HepG2 (cell line): ENCODE measurements around the gene TAMALIN. TPM values are rescaled to one million over a fixed set of nuclear protein-coding genes. Genes with fewer than 3 reads are reported as not detected.
A peak's percentile ranks its signal among the peaks of the same experiment; 100 is the strongest.

Source experiments
- ATAC-seq: fragments of 200-7000 bp; cut with Tn5 transposase; 3 replicates; pipeline ENCODE4 v1.9.1; 2020; ENCODE audit warnings: mild to moderate bottlenecking, moderate library complexity
- BruUV-seq: library from RNA; stranded (reverse); fragments of 400-500 nt; replicated peaks from 2 replicates; lab custom pipeline; 2021; lab: Mats Ljungman, UMichigan
- CTCF ChIA-PET: fragments of 300-600 bp; formaldehyde crosslinking; extraction: SDS; loops from one replicate; lab custom pipeline; 2021; ENCODE audit warnings: low total read pairs, inconsistent platforms, low intra/inter-chr PET ratio; lab: Yijun Ruan, JAX
- POLR2A ChIA-PET: fragments of 350-600 bp; sonication (Branson Sonifier 250); formaldehyde crosslinking; loops from one replicate; lab custom pipeline; 2020; ENCODE audit warnings: antibody characterized with exemption, inconsistent platforms; lab: Yijun Ruan, JAX
- DNase-seq: peaks from one replicate; pipeline ENCODE4 v3.0.0-alpha.2; 2015; ENCODE audit warnings: low spot score
- FAIRE-seq: peaks from 3 replicates; lab custom pipeline; 2011; peaks lifted over from hg19 to GRCh38; lab: Jason Lieb, UNC
- H2AFZ ChIP-seq: one replicate; pipeline ENCODE4 v1.6.1; 2011; ENCODE audit warnings: low read length, inconsistent platforms
- H3K27ac ChIP-seq: fragments of 300-600 bp; 3 replicates; pipeline ENCODE4 v1.8.0; 2011; ENCODE audit warnings: mixed run types, mild to moderate bottlenecking, mixed read lengths, low read length, inconsistent platforms; ENCODE audit not compliant: insufficient read depth; ENCODE audit errors: extremely low read length
- H3K27me3 ChIP-seq, 2 experiments: fragments of 200-600 bp in 1 of 2; 2 replicates in 1 of 2; 3 replicates in 1 of 2; pipeline versions ENCODE4 v1.6.0 to v1.8.0; 2011; ENCODE audit warnings: low read length in 2 of 2, mild to moderate bottlenecking in 2 of 2, moderate library complexity in 2 of 2, inconsistent platforms in 1 of 2; ENCODE audit not compliant: insufficient read depth in 2 of 2, control insufficient read depth in 1 of 2
- H3K36me3 ChIP-seq, 2 experiments: fragments of 200-600 bp in 1 of 2; replicated peaks in 1 of 2; 2 replicates in 1 of 2; 3 replicates in 1 of 2; pipeline versions ENCODE4 v1.5.1 to v1.8.0; 2011; ENCODE audit warnings: low read length in 2 of 2, inconsistent platforms in 1 of 2; ENCODE audit not compliant: insufficient read depth in 2 of 2, control insufficient read depth in 1 of 2
- H3K4me1 ChIP-seq: 2 replicates; pipeline ENCODE4 v1.5.1; 2012; ENCODE audit warnings: low read length, inconsistent platforms; ENCODE audit not compliant: insufficient read depth
- H3K4me2 ChIP-seq: 2 replicates; pipeline ENCODE4 v1.6.0; 2011; ENCODE audit warnings: low read depth, low read length, inconsistent platforms
- H3K4me3 ChIP-seq, 3 experiments: fragments of 200-600 bp in 1 of 3; sonication (generic), shearing (Covaris generic) in 1 of 3; replicated peaks in 1 of 3; 2 replicates each; pipeline ENCODE4 v1.5.1; 2011 to 2016; ENCODE audit warnings: low read length in 3 of 3, inconsistent platforms in 2 of 3, low read depth in 2 of 3, mild to moderate bottlenecking in 2 of 3, control low read depth in 1 of 3, mixed read lengths in 1 of 3; ENCODE audit not compliant: insufficient read depth in 1 of 3
- H3K79me2 ChIP-seq: one replicate; pipeline ENCODE4 v1.6.1; 2011; ENCODE audit warnings: low read length, inconsistent platforms; ENCODE audit not compliant: insufficient read depth
- H3K9ac ChIP-seq: 2 replicates; pipeline ENCODE4 v1.6.0; 2011; ENCODE audit warnings: mild to moderate bottlenecking, low read depth, low read length, inconsistent platforms; ENCODE audit not compliant: insufficient read depth
- H3K9me3 ChIP-seq: 2 replicates; pipeline ENCODE4 v1.5.1; 2012; ENCODE audit warnings: mild to moderate bottlenecking, low read length
- H4K20me1 ChIP-seq: 2 replicates; pipeline ENCODE4 v1.6.0; 2011; ENCODE audit warnings: inconsistent platforms, mild to moderate bottlenecking, low read length, moderate library complexity; ENCODE audit not compliant: insufficient read depth
- ATF5 ChIP-seq: sonication (generic); formaldehyde crosslinking; IDR thresholded peaks from 2 replicates; pipeline ENCODE4 v1.4.0; 2020; ENCODE audit warnings: mild to moderate bottlenecking, low read depth, missing genetic modification reagents
- ATRX ChIP-seq: sonication (generic); formaldehyde crosslinking; IDR thresholded peaks from 2 replicates; pipeline ENCODE4 v1.4.0; 2020; ENCODE audit warnings: missing genetic modification reagents, borderline replicate concordance
- DMAP1 ChIP-seq: IDR thresholded peaks from 2 replicates; pipeline ENCODE4 v1.6.1; 2016
- FOSL2 ChIP-seq: sonication (generic); formaldehyde crosslinking; IDR thresholded peaks from 2 replicates; pipeline ENCODE4 v1.4.0; 2020; ENCODE audit warnings: missing genetic modification reagents
- HIVEP1 ChIP-seq: sonication (generic); formaldehyde crosslinking; IDR thresholded peaks from 2 replicates; pipeline ENCODE4 v1.4.0; 2020; ENCODE audit warnings: mild to moderate bottlenecking, missing genetic modification reagents
- HNF4A ChIP-seq: sonication (generic); formaldehyde crosslinking; IDR thresholded peaks from 2 replicates; pipeline ENCODE4 v1.4.0; 2020; ENCODE audit warnings: missing genetic modification reagents
- HNF4G ChIP-seq, 2 experiments: sonication (generic) in 1 of 2; formaldehyde crosslinking in 1 of 2; IDR thresholded peaks; 2 replicates each; pipeline versions ENCODE4 v1.4.0 to v1.6.1; 2011 to 2020; ENCODE audit warnings: borderline replicate concordance in 2 of 2, low read depth in 2 of 2, mild to moderate bottlenecking in 2 of 2, low read length in 1 of 2, missing genetic modification reagents in 1 of 2, moderate library complexity in 1 of 2
- MTERF4 ChIP-seq: sonication (generic); formaldehyde crosslinking; IDR thresholded peaks from 2 replicates; pipeline ENCODE4 v1.8.0; 2023; ENCODE audit warnings: mild to moderate bottlenecking, missing genetic modification reagents
- NCOR1 ChIP-seq: fragments of 200-600 bp; sonication (generic); IDR thresholded peaks from 2 replicates; pipeline ENCODE4 v1.7.0; 2017; ENCODE audit warnings: antibody characterized with exemption, low read length, borderline replicate concordance
- STAT5B ChIP-seq: sonication (generic); formaldehyde crosslinking; IDR thresholded peaks from 2 replicates; pipeline ENCODE4 v1.4.0; 2020; ENCODE audit warnings: missing genetic modification reagents
- ZFP1 ChIP-seq: IDR thresholded peaks from 2 replicates; pipeline ENCODE4 v1.6.1; 2016
- ZNF296 ChIP-seq: sonication (generic); formaldehyde crosslinking; conservative IDR thresholded peaks from 2 replicates; pipeline ENCODE4 v1.5.0; 2020; ENCODE audit warnings: mild to moderate bottlenecking, missing genetic modification reagents
- ZNF430 ChIP-seq: sonication (generic); formaldehyde crosslinking; IDR thresholded peaks from 2 replicates; pipeline ENCODE4 v1.9.0; 2021; ENCODE audit warnings: mild to moderate bottlenecking, missing genetic modification reagents
- WGBS: methylation state at CpG from one replicate; pipeline ENCODE4 v1.1.6; 2017; ENCODE audit warnings: low lambda C conversion rate; 5-methylcytosine and 5-hydroxymethylcytosine counted together
- in situ Hi-C: cut with HindIII; loops from 2 replicates; pipeline ENCODE4 v1.10.0; 2017; ENCODE audit warnings: low pct_unique_long_range_greater_than_20kb; ENCODE audit not compliant: extremely low pct_ligation_motif_present
- intact Hi-C: fragments of 100-400 bp; cut with micrococcal nuclease; formaldehyde crosslinking; loops from one replicate; pipeline ENCODE4 v1.10.0; 2022; ENCODE audit not compliant: unreplicated experiment
- polyA plus RNA-seq, 8 experiments: library from polyadenylated mRNA; depleted of rRNA in 3 of 8; stranded (reverse) in 7 of 8; unstranded in 1 of 8; fragments of >200 nt; fragmentation: Illumina TruSeq in 4 of 8; extraction: Trizol in 4 of 8; gene quantifications; 2 replicates each; pipeline versions ENCODE4 v1.2.1 to v1.2.3, GENCODE V29; 2011 to 2016; ENCODE audit warnings: low read depth in 4 of 8, missing spikeins in 1 of 8, mixed read lengths in 1 of 8; ENCODE audit not compliant: insufficient read depth in 1 of 8
- total RNA-seq, 5 experiments: library from RNA; depleted of rRNA; stranded (reverse); fragments of >200 nt; fragmentation: Illumina TruSeq; extraction: Trizol; gene quantifications; 2 replicates each; pipeline ENCODE4 v1.2.3, GENCODE V29; 2016; ENCODE audit warnings: low read depth in 1 of 5
- TF ChIP-seq, protein P1 (sequence below): sonication (generic); formaldehyde crosslinking; IDR thresholded peaks from 2 replicates; pipeline ENCODE4 v1.8.1; 2022; ENCODE audit warnings: low read depth, mild to moderate bottlenecking, missing genetic modification reagents
- TF ChIP-seq, protein P2 (sequence below), 2 experiments: sonication (generic) in 1 of 2; formaldehyde crosslinking in 1 of 2; IDR thresholded peaks; 2 replicates each; pipeline versions ENCODE4 v1.4.0 to v1.6.1; 2018 to 2020; ENCODE audit warnings: missing genetic modification reagents in 2 of 2, borderline replicate concordance in 1 of 2, low read depth in 1 of 2, mild to moderate bottlenecking in 1 of 2, missing biosample characterization in 1 of 2

The TAMALIN gene
- total and polyA plus RNA-seq, 2 of the 13 experiments (the other 11 are each of a cell fraction or from before 2014, with no cell fraction given): 2.9 to 10.9 TPM

DNA sequence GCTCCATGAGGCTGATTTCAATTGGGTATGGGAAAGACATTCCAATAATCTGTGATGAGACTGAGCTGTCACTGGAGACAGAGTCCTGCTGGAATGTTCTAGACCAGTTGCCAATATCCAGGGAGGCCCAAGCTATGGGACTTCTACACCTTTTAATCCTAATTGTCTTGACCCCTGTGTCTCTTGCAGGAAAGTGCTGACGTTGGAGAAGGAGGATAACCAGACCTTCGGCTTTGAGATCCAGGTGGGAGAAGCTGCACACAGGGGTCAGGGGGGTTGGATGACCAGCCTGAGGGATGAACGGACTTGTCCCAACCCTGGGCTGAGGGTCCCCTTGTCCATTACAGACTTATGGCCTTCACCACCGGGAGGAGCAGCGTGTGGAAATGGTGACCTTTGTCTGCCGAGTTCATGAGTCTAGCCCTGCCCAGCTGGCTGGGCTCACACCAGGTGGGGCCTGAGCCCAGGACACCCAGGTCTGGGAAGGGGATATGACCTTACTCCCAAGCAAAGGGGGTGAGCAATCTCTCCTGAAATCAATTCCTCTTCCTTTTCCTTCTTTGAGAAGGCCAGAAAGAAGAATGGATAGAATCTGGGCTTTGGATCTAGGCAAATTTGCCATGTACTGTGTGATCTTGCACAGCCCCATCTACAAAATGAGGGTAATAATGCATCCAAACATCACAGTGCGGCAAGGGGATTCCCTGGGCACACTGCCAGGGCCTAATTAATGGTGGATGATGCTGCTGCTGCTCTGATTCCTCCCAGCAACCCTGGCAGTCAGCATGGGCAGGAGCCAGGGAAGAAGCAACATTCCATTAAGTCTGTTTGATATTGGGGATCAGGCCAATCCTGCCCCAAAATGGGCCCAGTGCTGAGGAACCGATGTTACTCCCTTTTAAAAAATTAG lies 4.2 kb downstream of the TAMALIN start:
- H3K4me2 ChIP-seq: peak overlapping the region; percentile 86
- ChIA-PET POLR2A (interaction anchor here (0.7 to 3.2 kb wide), 8 partner anchors 8 to 72 kb away, joined by 3 to 45 read pairs (median 8); partner anchors contain the start of gene NR4A1), CTCF (interaction anchor here (0.7 kb wide), 1 partner anchor 10 kb away, joined by 3 read pairs; no protein-coding TSS in a partner anchor)
- TSS peak; percentile 76 for BruUV-seq
- in situ Hi-C loops: no loop called here
- 13% methylated on average over 4 of the region's 8 CpGs for WGBS
- H2AFZ ChIP-seq: no peak overlapping the region
- no peaks in the 10 kb centered on the region for H3K79me2 ChIP-seq
- H3K9me3 ChIP-seq: no peaks in the 10 kb centered on the region
- H4K20me1 ChIP-seq: no peaks in the 10 kb centered on the region
- H3K27me3 ChIP-seq: 0 out of 5 replicates have a peak, but pooled peaks cover 0 to 1% of the 10 kb centered on the region in 2 experiments
- ATAC-seq (peak; percentile 57), DNase-seq (peak; percentile 50), FAIRE-seq (peak; percentile 83)
- H3K27ac ChIP-seq: peak overlapping the region; percentile 62
- peak overlapping the region; percentile 66 for H3K9ac ChIP-seq
- peaks cover 46% of the 10 kb centered on the region for H3K4me1 ChIP-seq
- peaks cover 4 to 6% of the 10 kb centered on the region in 2 experiments; a peak in 2 of 5 replicates for H3K36me3 ChIP-seq
- peak overlapping the region; percentile 19 to 64 (median 50) for H3K4me3 ChIP-seq
- intact Hi-C loops: no loop called here
- TF ChIP-seq ATF5 (CRISPR knock-in tag) (0 out of 2 replicates have a peak, but pooled peaks have one; percentile 18), DMAP1 (CRISPR knock-in tag) (0 out of 2 replicates have a peak, but pooled peaks have one; percentile 14), HIVEP1 (peak; percentile 60; the same call in 1 of the 2 replicates), HNF4G (IDR thresholded peaks at IDR 0.05; ENCODE audit: borderline replicate concordance, low read depth, low read length) (peak; percentile 70; the same call in 1 of the 2 replicates), HNF4G (CRISPR knock-in tag; IDR thresholded peaks at IDR 0.05; ENCODE audit: borderline replicate concordance, low read depth) (no peak), ZNF430 (CRISPR knock-in tag) (0 out of 2 replicates have a peak, but pooled peaks have one; percentile 21), MTERF4 (no peak), NCOR1 (peak; percentile 68), HNF4A (CRISPR knock-in tag) (peak; percentile 90), ZFP1 (0 out of 2 replicates have a peak, but pooled peaks have one; percentile 49), FOSL2 (0 out of 2 replicates have a peak, but pooled peaks have one; percentile 12), ATRX (no peak), ZNF296 (0 out of 2 replicates have a peak, but pooled peaks have one; percentile 73), STAT5B (CRISPR knock-in tag) (no peak)
- TF ChIP-seq, protein P1, sequence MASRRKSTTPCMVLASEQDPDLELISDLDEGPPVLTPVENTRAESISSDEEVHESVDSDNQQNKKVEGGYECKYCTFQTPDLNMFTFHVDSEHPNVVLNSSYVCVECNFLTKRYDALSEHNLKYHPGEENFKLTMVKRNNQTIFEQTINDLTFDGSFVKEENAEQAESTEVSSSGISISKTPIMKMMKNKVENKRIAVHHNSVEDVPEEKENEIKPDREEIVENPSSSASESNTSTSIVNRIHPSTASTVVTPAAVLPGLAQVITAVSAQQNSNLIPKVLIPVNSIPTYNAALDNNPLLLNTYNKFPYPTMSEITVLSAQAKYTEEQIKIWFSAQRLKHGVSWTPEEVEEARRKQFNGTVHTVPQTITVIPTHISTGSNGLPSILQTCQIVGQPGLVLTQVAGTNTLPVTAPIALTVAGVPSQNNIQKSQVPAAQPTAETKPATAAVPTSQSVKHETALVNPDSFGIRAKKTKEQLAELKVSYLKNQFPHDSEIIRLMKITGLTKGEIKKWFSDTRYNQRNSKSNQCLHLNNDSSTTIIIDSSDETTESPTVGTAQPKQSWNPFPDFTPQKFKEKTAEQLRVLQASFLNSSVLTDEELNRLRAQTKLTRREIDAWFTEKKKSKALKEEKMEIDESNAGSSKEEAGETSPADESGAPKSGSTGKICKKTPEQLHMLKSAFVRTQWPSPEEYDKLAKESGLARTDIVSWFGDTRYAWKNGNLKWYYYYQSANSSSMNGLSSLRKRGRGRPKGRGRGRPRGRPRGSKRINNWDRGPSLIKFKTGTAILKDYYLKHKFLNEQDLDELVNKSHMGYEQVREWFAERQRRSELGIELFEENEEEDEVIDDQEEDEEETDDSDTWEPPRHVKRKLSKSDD (CRISPR knock-in tag): 0 out of 2 replicates have a peak, but pooled peaks have one; percentile 11
- TF ChIP-seq, protein P2, sequence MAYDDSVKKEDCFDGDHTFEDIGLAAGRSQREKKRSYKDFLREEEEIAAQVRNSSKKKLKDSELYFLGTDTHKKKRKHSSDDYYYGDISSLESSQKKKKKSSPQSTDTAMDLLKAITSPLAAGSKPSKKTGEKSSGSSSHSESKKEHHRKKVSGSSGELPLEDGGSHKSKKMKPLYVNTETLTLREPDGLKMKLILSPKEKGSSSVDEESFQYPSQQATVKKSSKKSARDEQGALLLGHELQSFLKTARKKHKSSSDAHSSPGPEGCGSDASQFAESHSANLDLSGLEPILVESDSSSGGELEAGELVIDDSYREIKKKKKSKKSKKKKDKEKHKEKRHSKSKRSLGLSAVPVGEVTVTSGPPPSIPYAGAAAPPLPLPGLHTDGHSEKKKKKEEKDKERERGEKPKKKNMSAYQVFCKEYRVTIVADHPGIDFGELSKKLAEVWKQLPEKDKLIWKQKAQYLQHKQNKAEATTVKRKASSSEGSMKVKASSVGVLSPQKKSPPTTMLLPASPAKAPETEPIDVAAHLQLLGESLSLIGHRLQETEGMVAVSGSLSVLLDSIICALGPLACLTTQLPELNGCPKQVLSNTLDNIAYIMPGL (CRISPR knock-in tag; IDR thresholded peaks at IDR 0.05; ENCODE audit: borderline replicate concordance in 1 of 2, low read depth in 1 of 2): peak in 1 of 2 experiments; percentile 51; a peak in 1 of 4 replicates
